ENCODE measurements around the gene MAP3K20. TPM values are rescaled to one million over a fixed set of nuclear protein-coding genes. Genes with fewer than 3 reads are reported as not detected.
A peak's percentile ranks its signal among the peaks of the same experiment; 100 is the strongest.

MAP3K20 gene
- total and polyA plus RNA-seq, 2 of the 8 experiments (the other 6 are each of a cell fraction or from before 2014, with no cell fraction given), result 3.1 to 11.1 TPM

DNA sequence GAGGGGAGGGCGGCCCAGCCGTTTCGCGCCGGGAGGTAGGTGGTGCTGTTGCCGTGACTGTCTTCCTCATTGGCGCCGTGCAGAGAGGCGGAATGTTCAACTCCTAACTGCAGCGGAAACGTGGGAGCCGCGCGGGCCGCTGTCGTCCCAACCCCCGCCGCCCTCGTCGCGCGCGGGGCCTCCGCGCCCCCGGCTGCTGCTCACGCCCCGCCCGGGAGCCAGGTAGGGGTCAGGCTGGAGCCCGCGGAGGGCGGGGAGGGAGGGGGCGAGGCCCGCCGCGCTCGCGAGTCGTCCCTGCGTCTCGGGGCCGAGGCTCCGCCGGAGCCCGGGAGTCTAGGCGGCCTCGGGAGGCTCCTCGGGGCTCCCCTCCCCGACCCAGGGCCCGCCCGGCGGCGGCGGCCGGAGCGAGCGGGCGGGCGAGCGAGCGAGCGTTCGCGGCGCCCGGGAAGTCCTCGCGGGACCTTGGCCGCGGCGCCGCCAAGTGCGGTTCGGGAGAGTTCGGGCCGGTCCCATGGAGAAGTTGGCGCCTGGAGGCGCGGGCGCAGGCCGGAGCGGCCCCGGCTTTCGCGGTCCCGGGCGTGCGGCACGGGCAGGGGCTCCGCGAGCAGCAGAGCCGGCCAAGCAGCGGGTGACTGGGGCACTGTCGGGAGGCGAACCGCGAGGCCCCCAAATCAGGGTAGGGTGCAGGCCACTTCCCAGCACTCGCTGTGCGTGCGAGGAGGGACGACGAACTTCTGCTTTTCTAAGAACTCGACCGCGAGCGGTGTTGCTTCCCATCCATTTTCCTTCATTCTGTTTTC lies at the start of gene MAP3K20 (continued):
- TF ChIP-seq HDAC6 (IDR thresholded peaks at IDR 0.05; ENCODE audit: low read depth, low read length) (no peak), CTBP2 (IDR thresholded peaks at IDR 0.05; ENCODE audit: borderline replicate concordance, insufficient read depth, insufficient read length, low read length) (no peak), SP2 (IDR thresholded peaks at IDR 0.05; ENCODE audit: low read length) (no peak), CEBPB (IDR thresholded peaks at IDR 0.05; ENCODE audit: low read depth, low read length) (no peak), RBBP5 (IDR thresholded peaks at IDR 0.05; ENCODE audit: borderline replicate concordance, low read depth, low read length) (peak; percentile 58), ASH2L (IDR thresholded peaks at IDR 0.05; ENCODE audit: low read length) (peak; percentile 95), BRCA1 (IDR thresholded peaks at IDR 0.05; ENCODE audit: low read depth, low read length) (0 out of 2 replicates have a peak, but pooled peaks have one; percentile 4), NANOG (IDR thresholded peaks at IDR 0.05; ENCODE audit: insufficient read depth, low read depth, low read length, poor library complexity, severe bottlenecking) (no peak), CREB1 (IDR thresholded peaks at IDR 0.05) (no peak), GABPA (IDR thresholded peaks at IDR 0.05; ENCODE audit: borderline replicate concordance, insufficient read depth, low read length) (peak; percentile 33; the same call in 1 of the 2 replicates), JUN (IDR thresholded peaks at IDR 0.05; ENCODE audit: low read depth, low read length) (no peak), RNF2 (IDR thresholded peaks at IDR 0.05; ENCODE audit: borderline replicate concordance, low read depth, low read length, missing control alignments, poor library complexity, severe bottlenecking) (no peak), YY1 (IDR thresholded peaks at IDR 0.05; ENCODE audit: low read depth, low read length) (no peak), GTF2F1 (IDR thresholded peaks at IDR 0.05; ENCODE audit: borderline replicate concordance, low read depth, low read length) (no peak), KDM1A (IDR thresholded peaks at IDR 0.05; ENCODE audit: borderline replicate concordance, low read length) (no peak), KDM5A (IDR thresholded peaks at IDR 0.05; ENCODE audit: low read length) (no peak), TAF1 (IDR thresholded peaks at IDR 0.05; ENCODE audit: low read depth, low read length) (peak; percentile 63), RFX5 (IDR thresholded peaks at IDR 0.05; ENCODE audit: borderline replicate concordance, low read depth, low read length) (no peak), RAD21 (IDR thresholded peaks at IDR 0.05 in 1 of 2, conservative IDR thresholded peaks at IDR 0.05 in 1 of 2; ENCODE audit: low read depth in 2 of 2, low read length in 2 of 2) (peak in 1 of 2 experiments; percentile 20; a peak in 1 of 4 replicates), SAP30 (IDR thresholded peaks at IDR 0.05; ENCODE audit: insufficient read depth, insufficient replicate concordance, low read length) (no peak), EGR1 (IDR thresholded peaks at IDR 0.05; ENCODE audit: borderline replicate concordance, low read depth, low read length) (no peak), BCL11A (IDR thresholded peaks at IDR 0.05; ENCODE audit: low read depth in 2 of 2, low read length in 2 of 2) (no peak)
- TF ChIP-seq, protein P1, sequence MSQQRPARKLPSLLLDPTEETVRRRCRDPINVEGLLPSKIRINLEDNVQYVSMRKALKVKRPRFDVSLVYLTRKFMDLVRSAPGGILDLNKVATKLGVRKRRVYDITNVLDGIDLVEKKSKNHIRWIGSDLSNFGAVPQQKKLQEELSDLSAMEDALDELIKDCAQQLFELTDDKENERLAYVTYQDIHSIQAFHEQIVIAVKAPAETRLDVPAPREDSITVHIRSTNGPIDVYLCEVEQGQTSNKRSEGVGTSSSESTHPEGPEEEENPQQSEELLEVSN (IDR thresholded peaks at IDR 0.05), result peak; percentile 18; the same call in 1 of the 2 replicates

All from H1 (cell line).